Kidney tubule cell (primary cell): ENCODE results near the gene ANO3.
"Not testable (repeated sequence)": the region's sequence is repeated elsewhere in the genome, so short reads cannot be mapped to it uniquely, and the experiment has no call there.

Source experiments
- DNase-seq: peaks from one replicate; pipeline ENCODE4 v3.0.0-alpha.2; 2018; ENCODE audit warnings: low spot score

ANO3 gene

DNA sequence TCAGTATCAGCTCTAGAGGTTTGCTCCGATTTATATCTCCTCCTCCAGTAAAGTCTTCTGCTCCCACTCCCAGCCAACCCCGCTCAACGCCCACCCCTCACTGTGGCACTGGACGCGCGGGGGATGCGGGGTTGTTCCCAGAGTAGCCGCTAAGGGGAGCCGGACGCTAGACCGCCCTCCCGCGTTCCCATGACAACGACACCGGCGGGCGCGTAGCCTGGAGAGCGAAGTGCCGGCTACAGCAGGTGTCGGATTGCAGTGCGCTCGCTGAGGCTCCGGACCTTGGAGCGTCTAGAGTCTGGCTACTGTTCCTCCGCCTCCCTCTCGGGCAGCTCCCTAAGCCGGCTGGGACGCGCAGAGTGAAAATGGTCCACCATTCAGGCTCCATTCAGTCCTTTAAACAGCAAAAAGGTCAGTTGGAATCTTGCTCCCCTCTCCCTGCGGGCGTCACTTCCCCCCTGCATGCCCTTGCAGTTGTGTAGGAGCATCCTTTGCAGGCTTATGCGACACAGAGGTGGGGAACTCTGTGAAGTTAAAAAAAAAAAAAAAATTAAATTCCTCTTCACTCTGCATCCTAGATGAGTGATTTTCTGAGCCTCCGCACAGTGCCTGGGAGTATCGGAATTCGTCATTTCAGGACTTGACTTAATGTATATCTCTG is at the start of gene ANO3:
TSS of gene ANO3 (plus strand) at position 220 of the 661 bp plus-strand sequence. CDS start at position 366, 146 bp downstream.
- peak; percentile 79 for DNase-seq

DNA sequence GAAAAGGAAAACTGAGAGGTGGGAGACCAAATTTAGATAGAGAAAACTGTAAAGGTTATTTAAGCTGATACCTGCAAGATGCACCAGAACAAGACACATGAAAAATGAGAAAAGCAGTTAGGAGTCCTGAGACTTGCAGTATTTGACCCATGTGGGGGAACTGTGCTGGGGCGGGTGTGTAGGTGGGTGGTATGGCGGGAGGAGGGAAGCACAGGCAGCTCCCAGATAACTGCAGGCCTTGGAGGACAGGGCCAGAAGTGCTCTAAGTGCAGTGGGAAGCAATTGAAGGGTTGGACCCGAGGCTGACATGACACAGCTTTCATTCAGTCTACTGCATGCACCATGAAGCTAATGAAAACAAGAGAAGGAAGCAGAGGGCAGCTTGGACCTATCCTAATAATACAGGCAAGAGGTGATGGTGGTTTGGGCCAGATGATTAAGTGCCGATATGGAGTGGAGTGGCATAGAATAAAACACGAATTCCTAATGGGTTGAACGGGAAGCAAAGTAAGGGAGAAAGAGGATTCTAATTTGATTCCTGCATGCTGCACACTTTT is 48.0 kb upstream of the ANO3 start:
- no peak for DNase-seq

DNA sequence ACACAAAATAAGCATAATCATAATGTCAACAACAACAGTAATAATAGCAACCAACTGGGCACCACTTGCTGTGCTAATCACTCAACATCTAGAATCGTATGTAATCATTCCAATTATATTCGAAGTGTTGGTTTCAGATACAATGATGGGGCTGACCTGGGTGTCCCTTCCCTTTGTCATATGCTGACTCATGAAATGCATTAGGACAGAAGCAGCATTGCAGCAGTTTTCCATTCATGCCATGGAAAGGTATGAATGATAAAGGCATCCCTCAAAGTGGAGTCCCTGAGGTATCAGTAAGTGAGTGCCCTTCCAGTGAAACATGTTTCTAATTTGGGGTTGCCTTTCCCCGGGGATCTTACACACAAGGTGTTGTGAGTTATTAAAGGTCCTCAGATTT is 46.3 kb upstream of the ANO3 start:
- no peak for DNase-seq

DNA sequence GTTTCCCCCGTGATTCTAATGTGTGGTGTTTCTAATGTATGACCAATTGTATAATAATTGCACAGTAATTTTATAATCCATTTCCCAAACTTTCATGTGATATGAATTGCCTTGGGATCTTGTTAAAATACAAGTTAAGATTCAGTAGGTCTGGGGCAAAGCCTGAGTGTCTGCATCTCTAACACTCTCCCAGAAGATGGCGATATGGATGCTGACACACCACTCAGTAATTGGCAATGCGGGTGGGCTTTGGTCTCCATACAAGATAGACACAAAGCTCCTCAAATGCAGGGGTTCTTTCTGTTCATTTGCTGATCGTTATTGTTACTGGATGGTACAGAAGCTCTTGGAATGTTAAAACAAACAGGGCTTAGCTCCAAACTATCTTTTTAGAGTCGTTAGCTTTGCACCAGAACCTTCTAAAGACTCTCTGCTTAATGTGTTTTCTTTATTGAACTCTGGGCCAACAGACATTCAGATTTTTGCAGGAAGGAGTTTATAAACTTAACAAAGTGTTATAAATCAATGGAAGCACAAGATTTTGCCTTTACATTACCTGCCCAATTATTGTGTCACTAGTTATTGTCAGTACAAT is 45.4 kb upstream of the ANO3 start:
- peak; percentile 13 for DNase-seq

DNA sequence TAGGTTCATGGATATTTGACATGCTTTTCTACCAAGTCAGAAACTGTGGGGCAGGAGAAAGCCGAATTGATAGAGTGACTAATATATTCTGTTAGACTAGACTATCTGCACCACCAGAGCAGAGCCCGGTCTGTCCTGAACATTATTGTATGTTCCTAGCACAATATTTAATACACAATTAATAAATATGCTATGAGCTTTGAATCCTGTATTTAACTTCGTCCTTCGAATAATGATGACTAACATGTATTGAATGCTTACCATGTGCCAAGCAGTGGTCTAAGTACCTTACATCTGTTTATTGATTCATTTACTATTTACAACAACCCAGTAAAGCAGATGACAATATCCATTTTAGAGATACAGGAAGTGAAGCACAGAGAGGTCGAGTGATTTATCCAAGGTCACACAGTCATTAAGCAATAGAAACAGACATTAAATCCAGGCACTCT is 44.8 kb upstream of the ANO3 start:
- peak; percentile 25 for DNase-seq

DNA sequence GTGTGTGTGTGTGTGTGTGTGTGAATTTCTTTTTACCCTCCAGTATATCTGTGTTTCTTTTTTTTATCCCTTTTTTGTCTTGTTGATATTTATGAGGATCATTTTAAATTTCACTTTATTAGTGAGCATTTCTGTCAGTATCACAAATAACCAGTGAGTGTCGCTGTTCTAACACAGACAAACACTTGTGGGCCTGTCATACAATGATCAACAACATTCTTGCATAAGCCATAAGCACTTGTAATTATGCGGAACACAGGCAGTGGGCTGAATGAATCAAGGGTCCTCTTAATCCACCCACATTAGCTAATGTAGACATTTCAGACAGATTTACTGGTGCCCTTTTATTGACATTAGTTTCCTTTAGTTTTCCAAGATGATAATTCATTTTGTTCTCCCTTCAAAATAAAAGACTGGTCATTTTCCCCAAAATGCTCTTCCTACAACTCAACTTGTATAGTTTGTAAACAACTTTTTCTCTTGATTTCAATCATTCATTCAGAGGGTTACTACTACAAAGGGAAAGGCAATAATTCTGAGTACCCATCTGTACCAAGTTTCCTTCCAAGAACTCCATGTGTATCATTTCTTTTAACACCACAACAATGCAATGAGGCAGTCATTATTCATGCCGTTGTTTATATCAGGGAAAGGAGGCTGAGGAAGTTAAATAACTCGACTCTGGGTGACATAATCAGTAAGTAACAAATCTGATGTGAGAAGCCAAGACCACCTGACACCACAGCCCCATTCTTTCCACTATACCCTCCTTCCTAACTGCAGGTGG is 34.5 kb upstream of the ANO3 start:
- DNase-seq: peak; percentile 69

DNA sequence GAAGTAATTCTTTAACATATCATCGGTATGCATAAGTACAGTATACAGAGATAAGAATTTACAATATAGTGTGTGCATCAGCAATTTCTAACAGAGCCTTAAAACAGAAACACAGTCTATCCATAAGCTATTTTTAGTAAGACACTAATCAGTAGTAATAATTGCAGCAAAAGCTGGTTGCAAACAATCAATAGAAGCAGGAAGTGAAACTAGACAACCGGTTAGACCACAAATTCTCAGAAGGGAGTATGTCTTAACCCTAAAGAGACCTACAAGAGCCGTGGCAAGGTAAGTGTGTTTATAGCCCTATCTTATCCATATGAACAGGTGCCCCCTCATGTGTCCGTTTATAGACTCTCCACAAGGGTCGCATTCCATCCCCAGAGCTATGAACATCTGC is 15.6 kb upstream of the ANO3 start:
- DNase-seq: not testable (repeated sequence)

DNA sequence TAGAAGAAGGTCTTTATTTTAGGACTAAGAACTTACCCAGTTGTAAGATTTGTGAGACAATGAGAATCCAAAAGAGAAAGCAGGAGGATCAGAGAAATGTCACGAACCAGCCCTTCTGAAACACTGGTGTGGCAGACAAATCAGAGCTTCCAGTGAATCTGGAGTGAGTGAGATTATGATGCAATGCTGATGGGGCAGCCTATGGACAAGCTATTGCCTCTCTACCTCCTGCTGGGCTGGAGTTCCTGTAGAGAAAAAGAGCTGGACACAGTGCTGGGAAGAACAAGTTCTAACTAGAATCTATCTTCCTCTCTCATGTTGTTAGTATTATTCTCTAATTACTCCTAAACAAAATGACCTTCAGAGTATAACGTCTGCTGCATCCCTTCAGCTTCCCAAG is 12.0 kb upstream of the ANO3 start:
- no peak for DNase-seq

DNA sequence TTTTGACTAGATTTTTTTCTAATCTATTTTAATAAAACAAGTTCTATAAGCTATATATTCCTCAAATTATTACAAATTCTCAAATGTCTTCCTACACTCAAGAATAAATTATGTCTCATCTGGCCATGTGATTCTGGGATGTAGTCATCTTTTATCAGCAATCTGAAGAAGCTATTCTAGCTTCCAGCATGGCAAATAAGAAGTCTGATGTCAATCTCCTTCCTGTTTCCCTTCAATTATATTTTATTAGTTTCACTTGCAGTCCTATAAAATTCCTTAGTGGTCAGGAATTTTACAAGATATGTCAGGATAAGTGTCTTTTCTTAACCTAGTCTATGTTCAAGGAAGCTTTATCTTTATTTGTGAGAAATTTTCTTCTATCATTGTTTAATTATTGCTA is 10.4 kb upstream of the ANO3 start:
- DNase-seq: no peak

DNA sequence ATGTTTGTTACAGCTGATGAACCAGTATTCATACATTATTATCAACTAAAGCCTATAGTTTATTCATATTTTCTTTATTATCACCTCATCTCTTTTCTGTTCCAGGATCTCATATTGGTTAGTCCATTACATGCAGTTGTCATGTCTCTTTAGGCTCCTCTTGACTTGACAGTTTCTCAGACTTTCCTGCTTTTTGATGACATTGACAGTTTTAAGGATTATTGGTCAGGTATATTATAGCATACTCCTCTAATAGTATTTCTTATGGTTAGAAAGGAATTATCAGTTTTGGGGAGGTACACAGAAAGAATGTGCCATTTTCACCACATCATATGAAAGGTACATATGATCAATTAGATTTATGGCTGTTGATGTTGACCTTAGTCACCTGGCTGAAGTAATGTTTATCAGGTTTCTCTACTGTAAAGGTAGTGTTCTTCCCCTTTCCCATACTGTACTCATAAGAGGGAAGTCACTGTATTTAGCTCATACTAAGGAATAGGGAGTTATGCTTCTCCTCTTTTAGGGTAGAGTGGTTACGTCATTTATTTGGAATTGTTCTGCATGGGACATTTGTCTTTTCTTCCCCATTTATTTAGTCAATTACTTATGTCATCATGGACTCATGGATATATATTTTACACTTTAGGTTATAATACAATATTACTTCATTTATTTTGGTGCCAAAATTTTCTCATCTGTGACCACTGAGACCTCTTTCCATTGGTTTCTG is 9.4 kb upstream of the ANO3 start:
- DNase-seq: no peak

DNA sequence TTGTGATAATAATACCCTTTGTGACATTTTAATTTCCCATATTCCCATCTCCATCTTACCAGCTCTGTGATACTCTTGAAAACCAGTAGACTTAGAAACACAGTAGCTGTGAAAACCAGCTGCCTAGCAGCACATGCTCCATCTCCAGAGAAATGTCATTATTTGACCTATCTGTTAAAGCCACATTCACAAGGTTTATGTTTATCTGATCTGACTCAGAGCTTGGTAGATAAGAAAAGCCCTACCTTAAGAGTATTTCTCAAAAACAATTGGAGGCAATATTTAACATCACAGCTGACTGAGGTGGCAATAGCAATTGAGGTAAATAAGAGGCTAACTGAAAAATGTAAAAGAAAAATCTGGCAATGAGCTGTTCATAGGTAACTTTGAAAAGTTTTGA is 8.1 kb upstream of the ANO3 start:
- no peak for DNase-seq

DNA sequence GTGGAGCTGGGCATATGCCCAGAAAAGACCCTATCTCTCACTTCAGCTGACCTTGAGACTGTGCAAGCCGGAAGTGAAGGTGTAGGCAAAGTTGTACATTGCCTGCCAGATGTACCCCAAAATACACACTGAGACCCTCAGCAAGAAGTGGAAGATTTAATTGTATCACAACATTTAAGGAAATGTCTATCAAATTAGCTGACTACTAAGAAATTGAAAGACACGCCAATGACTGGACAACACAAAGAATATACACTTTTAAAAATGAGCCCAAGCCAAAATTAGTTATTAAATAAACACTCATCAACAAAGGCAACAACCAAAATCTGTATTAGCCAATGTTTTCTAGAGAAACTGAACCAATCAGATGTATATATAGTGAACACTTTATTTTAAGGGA is 7.7 kb upstream of the ANO3 start:
- DNase-seq: no peak

DNA sequence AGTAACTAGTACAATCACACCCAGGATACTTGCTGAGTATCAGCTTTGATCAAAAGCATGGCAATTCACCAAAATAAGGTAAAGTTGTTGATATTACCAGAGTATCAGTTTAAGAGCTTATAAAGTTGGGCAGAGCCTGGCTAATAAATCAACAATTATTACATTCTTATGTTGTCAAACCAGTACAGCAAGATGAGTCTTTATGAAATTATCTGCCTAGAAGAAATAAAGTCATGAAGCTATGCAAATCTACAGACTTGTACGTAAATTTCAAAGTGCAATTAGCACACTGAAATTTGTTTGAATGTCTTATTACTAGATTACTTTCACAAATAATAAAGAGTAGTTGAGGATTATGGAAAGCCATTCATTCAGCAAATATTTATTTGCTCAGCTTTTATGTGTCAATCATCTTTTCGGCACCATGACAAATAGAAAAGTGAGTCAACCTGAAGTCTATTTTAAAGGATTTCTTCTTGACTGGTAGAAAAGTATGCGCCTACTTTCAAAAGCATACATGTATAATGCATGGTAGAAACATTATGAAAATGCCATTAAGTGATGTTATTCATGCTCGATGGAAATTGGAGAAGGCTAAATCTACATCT is 5.0 kb upstream of the ANO3 start:
- DNase-seq: no peak

DNA sequence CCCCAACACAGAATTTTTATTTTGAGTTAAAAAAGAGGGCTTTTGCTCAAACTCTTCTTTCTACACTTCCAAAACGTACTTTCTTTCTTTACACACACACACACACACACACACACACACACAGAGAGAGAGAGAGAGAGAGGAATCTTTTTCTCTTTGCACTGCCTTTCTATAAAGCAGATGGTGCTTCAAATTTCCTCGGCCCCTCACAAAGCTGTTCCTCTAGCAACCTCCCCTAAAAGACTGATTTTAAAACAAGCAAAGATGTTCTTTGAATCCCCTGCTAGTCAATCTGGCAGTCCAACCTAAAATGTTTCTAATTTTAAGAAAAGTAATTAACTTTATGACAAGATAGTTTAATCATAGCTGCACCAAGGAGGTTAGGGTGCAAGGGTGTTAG is 2.7 kb upstream of the ANO3 start:
- DNase-seq: no peak

DNA sequence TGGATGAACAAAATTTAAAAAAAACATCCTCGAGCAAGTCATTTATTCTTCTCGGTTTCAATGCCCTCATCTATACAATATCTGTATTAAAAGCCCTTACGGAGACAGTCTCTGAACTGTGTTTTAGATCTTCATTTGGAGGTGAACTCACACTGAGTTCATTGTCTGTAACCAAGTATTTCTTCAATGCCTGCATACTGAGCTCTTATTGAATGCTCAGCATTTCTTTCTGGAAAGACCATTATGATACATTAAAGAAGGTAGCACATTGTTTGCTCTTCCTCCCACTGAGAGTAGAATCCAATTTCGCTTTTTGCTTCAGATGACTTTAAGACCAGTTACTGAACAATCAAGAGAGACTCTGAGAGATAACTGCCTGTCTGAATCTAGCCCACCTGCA is 1.7 kb upstream of the ANO3 start:
- no peak for DNase-seq

DNA sequence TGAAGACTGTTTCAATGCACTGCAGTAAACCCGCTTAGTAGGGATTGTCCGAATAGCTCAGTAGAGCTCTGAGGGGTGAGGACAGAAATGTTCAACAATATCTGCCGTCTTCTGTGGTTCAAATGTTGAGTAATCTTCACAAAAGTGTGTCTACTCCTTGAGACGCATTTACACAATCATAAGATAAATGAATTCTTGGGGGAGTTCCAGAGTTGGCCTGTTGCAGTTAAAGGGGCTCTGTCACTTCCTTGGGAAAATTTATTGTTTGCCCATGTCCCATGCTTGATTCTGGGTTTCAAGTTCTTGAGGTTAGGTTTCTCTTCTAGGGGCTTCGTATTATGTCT is 614 bp downstream of the ANO3 start:
- DNase-seq: no peak

DNA sequence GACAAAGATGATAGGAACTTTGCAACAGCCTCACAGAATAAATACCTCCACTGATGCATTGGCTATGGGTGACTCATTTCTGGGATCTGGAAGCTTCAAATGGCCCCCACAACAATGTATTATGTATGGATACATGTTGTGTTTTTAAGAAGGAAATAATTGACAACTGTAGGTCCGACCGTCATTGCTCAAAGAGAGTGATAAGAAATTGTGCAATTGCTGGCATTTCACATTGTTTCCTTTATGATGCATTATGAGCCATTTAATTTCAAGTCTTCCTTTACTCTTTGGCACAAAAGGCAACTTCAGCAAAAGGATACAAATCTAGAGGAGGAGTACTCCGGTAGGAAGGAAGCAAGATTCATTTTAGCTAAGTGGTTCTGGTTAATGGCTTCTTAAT is 2.0 kb downstream of the ANO3 start:
- no peak for DNase-seq

DNA sequence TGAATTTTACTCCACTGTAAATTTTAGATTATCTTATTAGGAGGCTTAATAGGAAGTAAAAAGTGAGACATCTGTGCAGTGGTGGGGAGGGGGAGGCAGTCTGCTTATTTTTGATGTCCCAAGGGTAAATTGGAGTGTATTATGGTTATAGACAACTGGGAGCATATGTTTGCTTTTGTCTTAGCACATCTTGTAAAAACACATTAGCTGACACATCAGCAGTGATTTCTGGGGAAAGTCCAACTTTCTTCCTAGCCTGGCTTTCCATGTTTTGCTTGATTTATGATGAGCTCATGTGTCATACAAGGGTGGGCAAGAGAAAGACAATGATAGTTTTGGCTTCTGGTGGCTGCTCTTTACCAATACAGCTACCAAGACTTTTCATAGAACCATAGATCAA is 4.0 kb downstream of the ANO3 start:
- DNase-seq: no peak

DNA sequence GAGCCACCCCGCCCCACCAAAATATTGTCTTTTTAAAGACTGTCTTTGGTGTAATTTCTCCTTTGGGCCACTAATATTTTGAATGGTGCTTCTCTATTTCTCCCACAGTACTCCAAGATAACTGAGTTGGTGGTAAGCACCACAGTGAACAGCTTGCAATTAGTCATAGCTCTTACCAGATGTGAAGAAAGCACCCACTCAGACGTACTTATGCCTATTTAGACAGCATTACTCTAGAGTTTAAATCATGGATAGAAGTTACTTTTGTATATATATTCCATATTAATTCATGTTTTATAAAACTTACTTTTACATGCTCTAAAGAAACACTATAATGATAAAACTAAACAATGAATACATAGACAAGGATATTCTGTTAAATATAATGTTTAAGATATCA is 12.7 kb downstream of the ANO3 start:
- DNase-seq: no peak

DNA sequence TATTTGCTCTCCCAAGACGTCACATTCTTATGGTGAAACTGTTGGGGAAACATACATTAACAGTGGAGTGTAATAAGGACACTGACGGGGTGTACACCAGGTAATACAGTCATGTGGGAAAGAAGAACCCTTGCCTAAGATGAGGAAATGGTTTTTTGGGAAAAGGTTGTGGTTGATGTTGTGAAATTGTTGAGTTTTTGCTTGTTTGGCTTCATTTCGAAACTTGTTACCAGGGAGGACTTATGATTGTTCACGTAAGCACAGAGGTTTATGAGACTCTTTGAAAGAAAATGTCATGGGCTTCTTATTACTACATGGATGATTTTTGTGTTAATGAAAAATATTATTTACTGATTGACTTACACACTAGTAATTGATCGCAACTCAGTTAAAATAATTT is 16.8 kb downstream of the ANO3 start:
- no peak for DNase-seq

DNA sequence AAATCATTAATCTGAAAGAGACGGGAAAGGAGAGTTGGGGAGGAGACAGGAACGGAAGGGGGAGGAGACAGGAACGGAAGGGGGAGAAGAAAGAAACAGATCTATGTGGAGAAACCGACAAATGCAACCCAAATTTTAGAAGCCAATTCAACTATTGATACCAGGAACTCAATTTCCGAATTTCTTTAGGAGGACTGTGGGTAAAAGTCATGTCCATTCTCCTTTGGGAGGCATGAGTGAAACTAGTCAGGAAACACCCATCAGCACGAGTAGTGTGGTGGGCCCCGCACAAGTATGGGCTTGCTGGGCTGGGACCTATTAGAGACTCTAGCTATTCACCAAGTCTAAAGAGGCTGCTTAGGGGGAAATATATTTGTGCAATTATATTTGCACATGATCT is 18.1 kb downstream of the ANO3 start:
- DNase-seq: no peak

DNA sequence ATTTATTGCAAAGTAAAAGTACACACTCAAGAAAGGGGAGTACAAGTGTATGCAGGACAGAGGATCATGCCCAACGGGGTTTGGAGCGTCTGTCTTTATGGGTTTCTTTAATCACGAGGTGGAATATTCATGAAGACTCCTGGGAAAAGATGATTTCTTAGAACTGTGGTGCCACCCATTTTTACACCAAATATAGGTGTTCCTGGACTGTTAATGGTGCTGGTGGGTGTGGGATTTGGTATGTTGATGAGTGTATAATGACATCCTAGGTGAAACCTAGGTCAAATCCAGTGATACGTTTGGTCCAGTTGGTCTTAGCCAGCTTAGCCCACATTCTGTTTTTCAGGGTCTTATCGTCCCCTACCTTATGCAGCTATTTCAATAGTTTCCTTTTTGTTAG is 21.1 kb downstream of the ANO3 start:
- DNase-seq: no peak
